Heart right ventricle (tissue), 16 donors: ENCODE data around the gene PIP4K2A. TPM values are rescaled to one million over a fixed set of nuclear protein-coding genes. Genes with fewer than 3 reads are reported as not detected.

Experiments used
- ATAC-seq, 8 donors: fragments of 200-7000 bp; cut with Tn5 transposase; one replicate each; pipeline ENCODE4 v1.9.1; 2020; ENCODE audit warnings: mild to moderate bottlenecking in 8 of 8, moderate library complexity in 8 of 8, moderate number of reproducible peaks in 1 of 8
- DNase-seq, 2 donors: peaks; one replicate each; pipeline ENCODE4 v3.0.0-alpha.2; 2020
- H3K27ac ChIP-seq, 10 donors: fragments of 200-600 bp; sonication (generic) in 2 of 10; one replicate each; pipeline versions ENCODE4 v1.5.0 to v1.8.0; 2020 to 2022; ENCODE audit warnings: mild to moderate bottlenecking in 3 of 10
- H3K27me3 ChIP-seq, 7 donors: fragments of 200-600 bp; one replicate each; pipeline ENCODE4 v1.8.0; 2021 to 2022; ENCODE audit warnings: mild to moderate bottlenecking in 2 of 7
- H3K36me3 ChIP-seq, 9 donors: fragments of 200-600 bp; sonication (generic) in 1 of 9; one replicate each; pipeline versions ENCODE4 v1.5.0 to v1.8.0; 2020 to 2022; ENCODE audit warnings: mild to moderate bottlenecking in 2 of 9
- H3K4me1 ChIP-seq, 9 donors: fragments of 200-600 bp; sonication (generic) in 1 of 9; one replicate each; pipeline versions ENCODE4 v1.5.0 to v1.8.0; 2020 to 2022; ENCODE audit warnings: mild to moderate bottlenecking in 4 of 9
- H3K4me3 ChIP-seq, 10 donors: fragments of 200-600 bp; sonication (generic) in 2 of 10; one replicate each; pipeline versions ENCODE4 v1.5.0 to v1.8.0; 2020 to 2022; ENCODE audit warnings: mild to moderate bottlenecking in 7 of 10, moderate library complexity in 2 of 10
- H3K9me3 ChIP-seq, 11 donors: fragments of 200-600 bp in 10 of 11; sonication (generic) in 2 of 11; one replicate each; pipeline versions ENCODE4 v1.5.0 to v1.8.0; 2013 to 2022; ENCODE audit warnings: mild to moderate bottlenecking in 2 of 11, control low read depth in 1 of 11, moderate library complexity in 1 of 11
- CTCF ChIP-seq, 9 donors: fragments of 200-600 bp; sonication (generic) in 2 of 9; IDR thresholded peaks; one replicate each; pipeline versions ENCODE4 v1.5.0 to v1.8.0; 2021 to 2022; ENCODE audit warnings: antibody characterized with exemption in 9 of 9, mild to moderate bottlenecking in 5 of 9, moderate library complexity in 1 of 9
- WGBS, 2 donors: extraction: QIAGEN DNeasy Blood & Tissue Kit; methylation state at CpG; one replicate each; pipeline ENCODE4 v1.1.7; 2013; ENCODE audit warnings: inconsistent platforms in 1 of 2; 5-methylcytosine and 5-hydroxymethylcytosine counted together
- intact Hi-C, 10 donors: fragments of 100-400 bp; cut with DNase I; formaldehyde crosslinking; loops; one replicate each; pipeline versions ENCODE4 v1.11.1 to v1.14.2; 2022
- polyA plus RNA-seq, 2 donors: library from polyadenylated mRNA; stranded (reverse); fragments of 200-250 nt; gene quantifications; one replicate each; pipeline ENCODE4 v1.2.3, GENCODE V29; 2013
- total RNA-seq, 10 donors: library from RNA; stranded (reverse); fragmentation: NEBNext Ultra II Directional in 3 of 10; extraction: Animal tissue kit (Norgen Biotek cat#: 25700) in 3 of 10; gene quantifications; one replicate each; pipeline versions ENCODE4 v1.2.1 to v1.2.4, GENCODE V29; 2021 to 2023
- donor health status: Arrhythmogenic right ventricular cardiomyopathy.
- donor health status: ischemic (EF 13 %, LVEDD 7.1; RV severe dilation, severe dysfunction).
- donor health status: healthy with polysubstance abuse.
- donor health status: DM: no; HTN: yes; CAD: no.
- donor health status: DM: no; HTN: no; CAD: no.
- donor health status: ischemic (EF 25% LVEDD 6.9; RV normal size, moderate dysfunction).
- donor health status: ischemic (EF 25% LVEDD 5.7; RV mildly dilated, moderate dysfunction).
- donor health status: healthy.
- donor health status: DM: yes; HTN: yes; CAD: no.
- donor health status: Ischemic cardiomyopathy.
- donor health status: ischemic (EF 35%, LVEDD 5.7; RV mildly dilated, moderate dysfunction).
- donor health status: nonischemic (EF 11% LVEDD 7.7; RV severe dilation, severe dysfunction).
- donor health status: DM: yes; HTN: yes; CAD: no.
- donor health status: PGD.
- donor health status: ischemic (EF 29% LVEDD 5.4; RV normal size, mild dysfunction).
- donor health status: nonischemic (EF 23%, LVEDD 6.1; RV moderate dilation, normal function).

Gene PIP4K2A
- total and polyA plus RNA-seq, 12 donors: 6.0 to 29.1 (median 13.3) TPM

GRCh38 chr10:22617051-22617450 is 97.3 kb downstream of the PIP4K2A start:
- intact Hi-C loops: loop anchor here in 3 of 10 donors (5.0 to 10.0 kb wide), 4 partner anchors 40 to 448 kb away; partner anchors contain the start of gene PIP4K2A (in 1 of the 3)
- Histone ChIP-seq H3K4me3 (no peak overlapping the region), H3K4me1 (peaks cover 8 to 93% (median 63%) of the 10 kb centered on the region in 9 donors), H3K27me3 (no peaks in the 10 kb centered on the region), H3K27ac (peak overlapping the region in 6 of 10 donors; percentile 33 to 81 (median 67)), H3K36me3 (no peaks in the 10 kb centered on the region), H3K9me3 (no peaks in the 10 kb centered on the region)
- WGBS, 2 donors: 81 to 82% methylated on average over 3 of the region's 3 CpGs
- DNase-seq: no peak
- TF ChIP-seq CTCF (IDR thresholded peaks at IDR 0.05): no peak
- ATAC-seq: no peak

- peak; percentile 25 to 60 (median 48) for ATAC-seq
- Histone ChIP-seq H3K36me3 (peaks cover 0 to 2% (median 0%) of the 10 kb centered on the region in 9 donors), H3K4me3 (peak overlapping the region in 1 of 10 donors; percentile 32), H3K27ac (peak overlapping the region in 8 of 10 donors; percentile 17 to 83 (median 59)), H3K27me3 (no peaks in the 10 kb centered on the region), H3K4me1 (peaks cover 7 to 93% (median 54%) of the 10 kb centered on the region in 9 donors), H3K9me3 (no peaks in the 10 kb centered on the region)
- intact Hi-C loops: loop anchor here in 3 of 10 donors (5.0 to 10.0 kb wide), 4 partner anchors 41 to 449 kb away; partner anchors contain the start of gene PIP4K2A (in 1 of the 3)
- 58 to 62% methylated on average over 11 of the region's 11 CpGs for WGBS, 2 donors
- no peak for TF ChIP-seq CTCF (IDR thresholded peaks at IDR 0.05)
- DNase-seq: peak in 1 of 2 donors; percentile 38
These were observed 98.4 kb downstream of the PIP4K2A start for GRCh38 chr10:22615819-22616499.

- Histone ChIP-seq H3K9me3 (no peaks in the 10 kb centered on the region), H3K36me3 (peaks cover 0 to 5% (median 0%) of the 10 kb centered on the region in 9 donors), H3K4me3 (no peak overlapping the region), H3K27ac (peak overlapping the region in 2 of 10 donors; percentile 58 to 83), H3K27me3 (no peaks in the 10 kb centered on the region), H3K4me1 (peaks cover 3 to 93% (median 46%) of the 10 kb centered on the region in 9 donors)
- WGBS, 2 donors: 95 to 96% methylated on average over 2 of the region's 2 CpGs
- DNase-seq (no peak), ATAC-seq (no peak)
- TF ChIP-seq CTCF (IDR thresholded peaks at IDR 0.05): no peak
- intact Hi-C loops: loop anchor here in 3 of 10 donors (5.0 to 10.0 kb wide), 4 partner anchors 42 to 450 kb away; partner anchors contain the start of gene PIP4K2A (in 1 of the 3)
These were observed 99.3 kb downstream of the PIP4K2A start for GRCh38 chr10:22615101-22615500.

GRCh38 chr10:22613011-22613410 is 101.4 kb downstream of the PIP4K2A start:
- H3K27me3 ChIP-seq: no peaks in the 10 kb centered on the region
- peaks cover 0 to 18% (median 0%) of the 10 kb centered on the region in 9 donors for H3K36me3 ChIP-seq
- H3K9me3 ChIP-seq: no peaks in the 10 kb centered on the region
- DNase-seq: no peak
- peaks cover 3 to 86% (median 25%) of the 10 kb centered on the region in 9 donors for H3K4me1 ChIP-seq
- WGBS, 2 donors: 86 to 94% methylated on average over 6 of the region's 6 CpGs
- no peak overlapping the region for H3K4me3 ChIP-seq
- H3K27ac ChIP-seq: no peak overlapping the region
- no peak for ATAC-seq
- intact Hi-C loops: loop anchor here in 1 of 10 donors (10.0 kb wide), 1 partner anchor 452 kb away; no protein-coding TSS in a partner anchor
- no peak for TF ChIP-seq CTCF (IDR thresholded peaks at IDR 0.05)
